ENCODE results near the gene DAAM1. TPM values are rescaled to one million over a fixed set of nuclear protein-coding genes. Genes with fewer than 3 reads are reported as not detected.

Gene DAAM1
- total RNA-seq, 1 donor from 2014 or later = 39.5 TPM

- peak overlapping the region; percentile 70 for H3K9ac ChIP-seq
- H3K9me3 ChIP-seq (ENCODE audit: low read depth) = no peaks in the 10 kb centered on the region
- DNase-seq (ENCODE audit: low spot score) = peak; percentile 61
- H3K36me3 ChIP-seq = no peaks in the 10 kb centered on the region
- no peaks in the 10 kb centered on the region for H3K9me3 Mint-ChIP-seq
- H3K4me1 Mint-ChIP-seq = peaks cover 54% of the 10 kb centered on the region
- peaks cover 44% of the 10 kb centered on the region for H3K79me2 ChIP-seq (ENCODE audit: low read depth)
- H3K27ac Mint-ChIP-seq = peak overlapping the region; percentile 98
- peaks cover 9% of the 10 kb centered on the region for H4K20me1 ChIP-seq (ENCODE audit: low read depth)
- peaks cover 5% of the 10 kb centered on the region for H3K36me3 Mint-ChIP-seq
- peaks cover 37% of the 10 kb centered on the region for H3F3A ChIP-seq (ENCODE audit: low read depth)
- TF ChIP-seq CTCF (IDR thresholded peaks at IDR 0.05) (no peak), EZH2phosphoT487 (IDR thresholded peaks at IDR 0.05) (peak; percentile 12)
- peaks cover 2% of the 10 kb centered on the region for H3K27me3 Mint-ChIP-seq (ENCODE audit: insufficient read depth, low read depth)
- H3K4me3 Mint-ChIP-seq = peak overlapping the region; percentile 98
- H3K27me3 ChIP-seq = peaks cover 24% of the 10 kb centered on the region
- H3K27ac ChIP-seq = peak overlapping the region; percentile 62
- H3K4me2 ChIP-seq = peak overlapping the region; percentile 96
- H3K4me1 ChIP-seq = peaks cover 9% of the 10 kb centered on the region
- H2AFZ ChIP-seq (replicated peaks) = peak overlapping the region; percentile 81
- peak overlapping the region; percentile 88 for H3K4me3 ChIP-seq
These were observed 771 bp downstream of the DAAM1 start for GRCh38 chr14:59189091-59189785.

- H3K4me3 ChIP-seq = peak overlapping the region; percentile 88
- no peak overlapping the region for H3K9ac ChIP-seq
- no peaks in the 10 kb centered on the region for H3K9me3 ChIP-seq (ENCODE audit: low read depth)
- DNase-seq (ENCODE audit: low spot score) = peak; percentile 97
- H3K36me3 ChIP-seq = no peaks in the 10 kb centered on the region
- peaks cover 51% of the 10 kb centered on the region for H3K79me2 ChIP-seq (ENCODE audit: low read depth)
- peak overlapping the region; percentile 96 for H3K4me2 ChIP-seq
- H3K9me3 Mint-ChIP-seq = peaks cover 3% of the 10 kb centered on the region
- H3K36me3 Mint-ChIP-seq = peaks cover 9% of the 10 kb centered on the region
- no peak overlapping the region for H3K27ac ChIP-seq
- H3F3A ChIP-seq (ENCODE audit: low read depth) = peaks cover 37% of the 10 kb centered on the region
- H3K4me3 Mint-ChIP-seq = peak overlapping the region; percentile 98
- H3K4me1 ChIP-seq = peaks cover 9% of the 10 kb centered on the region
- H3K27me3 Mint-ChIP-seq (ENCODE audit: insufficient read depth, low read depth) = peaks cover 2% of the 10 kb centered on the region
- no peak for TF ChIP-seq EZH2phosphoT487 (IDR thresholded peaks at IDR 0.05)
- TF ChIP-seq CTCF (IDR thresholded peaks at IDR 0.05) = no peak
- H2AFZ ChIP-seq (replicated peaks) = peak overlapping the region; percentile 83
- H4K20me1 ChIP-seq (ENCODE audit: low read depth) = peaks cover 9% of the 10 kb centered on the region
- H3K27me3 ChIP-seq = peaks cover 24% of the 10 kb centered on the region
- H3K4me1 Mint-ChIP-seq = peaks cover 50% of the 10 kb centered on the region
- peak overlapping the region; percentile 98 for H3K27ac Mint-ChIP-seq
These were observed 1.4 kb downstream of the DAAM1 start for GRCh38 chr14:59189786-59190368.

- peaks cover 2% of the 10 kb centered on the region for H3K27me3 Mint-ChIP-seq (ENCODE audit: insufficient read depth, low read depth)
- H3K4me1 Mint-ChIP-seq = peaks cover 47% of the 10 kb centered on the region
- DNase-seq (ENCODE audit: low spot score) = peak; percentile 70
- peaks cover 9% of the 10 kb centered on the region for H3K36me3 Mint-ChIP-seq
- TF ChIP-seq EZH2 (IDR thresholded peaks at IDR 0.05) (no peak), EZH2phosphoT487 (IDR thresholded peaks at IDR 0.05) (peak; percentile 18), CTCF (IDR thresholded peaks at IDR 0.05) (peak; percentile 45)
- H3K27ac Mint-ChIP-seq = peak overlapping the region; percentile 98
- Histone ChIP-seq H3K4me2 (peak overlapping the region; percentile 96), H2AFZ (replicated peaks) (peak overlapping the region; percentile 83), H3K27me3 (peaks cover 23% of the 10 kb centered on the region), H4K20me1 (ENCODE audit: low read depth) (peaks cover 9% of the 10 kb centered on the region), H3K79me2 (ENCODE audit: low read depth) (peaks cover 53% of the 10 kb centered on the region), H3K27ac (no peak overlapping the region), H3K9ac (no peak overlapping the region), H3F3A (ENCODE audit: low read depth) (peaks cover 37% of the 10 kb centered on the region), H3K4me3 (peak overlapping the region; percentile 88), H3K4me1 (peaks cover 9% of the 10 kb centered on the region), H3K36me3 (no peaks in the 10 kb centered on the region), H3K9me3 (ENCODE audit: low read depth) (no peaks in the 10 kb centered on the region)
- H3K4me3 Mint-ChIP-seq = peak overlapping the region; percentile 98
- H3K9me3 Mint-ChIP-seq = peaks cover 5% of the 10 kb centered on the region
These were observed 1.9 kb downstream of the DAAM1 start for GRCh38 chr14:59190372-59190771.
